ENCODE measurements around the gene POLA2.
"Not testable (repeated sequence)": the region's sequence is repeated elsewhere in the genome, so short reads cannot be mapped to it uniquely, and the experiment has no call there.

The POLA2 gene

DNA sequence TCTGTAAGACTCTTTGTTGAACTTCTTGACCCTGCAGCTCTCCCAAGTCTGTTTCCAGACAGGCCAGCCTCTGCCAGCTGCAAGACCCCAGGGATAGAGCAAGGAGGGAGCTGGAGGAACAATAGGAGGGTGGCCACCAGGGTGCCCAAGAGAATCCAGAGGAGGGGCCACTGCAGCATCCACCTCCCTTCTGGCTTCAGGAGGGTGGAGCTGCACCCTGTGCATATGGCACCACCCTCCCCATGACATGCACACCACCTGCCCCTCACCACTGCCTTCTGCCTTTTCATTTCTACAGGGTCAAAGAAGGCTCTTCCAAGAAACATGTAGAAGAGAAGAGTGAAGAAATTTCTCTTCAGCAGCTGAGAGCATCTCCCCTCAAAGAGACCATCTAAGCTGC, 20.1 kb upstream of the POLA2 start:
- no peak for DNase-seq (ENCODE audit: low read depth in 2 of 3, low spot score in 2 of 3)

DNA sequence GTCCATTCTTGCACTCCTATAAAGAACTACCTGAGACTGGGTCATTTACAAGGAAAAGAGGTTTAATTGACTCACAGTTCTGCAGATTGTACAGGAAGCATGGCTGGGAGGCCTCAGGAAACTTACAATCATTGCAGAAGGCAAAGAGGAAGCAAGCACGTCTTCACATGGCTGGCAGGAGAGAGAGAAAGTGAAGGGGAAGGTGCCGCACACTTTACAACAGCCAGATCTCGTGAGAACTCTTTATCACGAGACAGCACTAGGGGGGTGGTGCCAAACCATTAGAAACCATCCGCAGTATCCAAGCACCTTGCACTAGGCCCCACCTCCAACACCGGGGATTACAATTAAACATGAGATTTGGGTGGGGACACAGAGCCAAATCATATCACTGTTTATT, 19.4 kb upstream of the POLA2 start:
- DNase-seq (ENCODE audit: low read depth in 2 of 3, low spot score in 2 of 3): no peak

DNA sequence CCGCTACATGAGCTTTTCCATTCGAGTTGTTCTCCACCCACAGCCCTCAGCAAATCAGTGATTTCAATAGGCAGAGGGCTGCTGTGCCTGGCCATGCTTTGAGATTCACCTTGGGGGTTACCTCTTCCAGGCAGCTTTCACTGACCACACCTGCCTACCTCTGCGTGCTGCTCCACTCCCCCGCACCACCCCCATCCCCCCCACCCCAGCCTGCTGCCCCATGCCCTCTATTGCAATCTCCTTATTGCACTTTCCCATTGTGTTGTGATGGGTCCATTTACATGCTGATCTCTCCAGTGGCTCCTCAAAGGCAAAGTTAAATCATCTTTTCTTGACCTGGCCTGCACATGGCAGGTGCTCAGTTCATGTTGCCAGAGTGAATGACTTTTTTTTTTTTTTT, 18.0 kb upstream of the POLA2 start:
- DNase-seq (ENCODE audit: low read depth in 2 of 3, low spot score in 2 of 3): no peak

DNA sequence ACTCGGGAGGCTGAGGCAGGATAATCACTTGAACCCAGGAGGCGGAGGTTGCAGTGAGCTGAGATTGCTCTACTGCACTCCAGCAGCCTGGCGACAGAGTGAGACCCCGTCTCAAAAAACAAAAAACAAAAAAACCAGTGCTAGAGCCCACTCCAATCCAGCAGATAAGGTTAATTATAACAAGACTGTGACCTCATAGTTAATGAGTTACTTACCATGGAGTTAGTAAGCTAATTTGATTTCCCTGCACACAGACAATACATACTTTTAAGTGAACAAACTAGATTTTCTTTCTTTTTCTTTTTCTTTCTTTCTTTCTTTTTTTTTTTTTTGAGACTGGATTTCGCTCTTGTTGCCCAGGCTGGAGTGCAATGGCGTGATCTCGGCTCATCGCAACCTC, 16.7 kb upstream of the POLA2 start:
- not testable (repeated sequence) for DNase-seq (ENCODE audit: low read depth in 2 of 3, low spot score in 2 of 3)

DNA sequence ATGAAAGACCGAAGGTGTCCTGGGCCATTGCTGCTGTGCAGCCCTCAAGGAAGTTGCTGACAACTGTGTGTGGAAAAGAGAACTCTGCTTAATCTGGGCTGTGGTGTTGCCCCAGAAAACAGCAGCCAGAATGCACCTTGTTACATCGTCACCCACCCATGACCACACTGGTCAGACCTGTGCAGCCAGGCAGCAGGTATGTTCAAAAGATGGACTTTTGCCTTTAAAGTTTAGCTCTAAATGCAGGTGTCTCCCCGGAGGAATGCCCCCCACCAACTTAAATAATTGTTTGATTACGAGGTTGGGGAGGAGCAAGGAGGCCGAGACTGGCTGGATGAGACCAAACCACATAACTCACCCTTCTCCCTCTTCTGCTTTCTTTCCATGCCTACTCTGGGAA, 15.3 kb upstream of the POLA2 start:
- DNase-seq (ENCODE audit: low read depth in 2 of 3, low spot score in 2 of 3): no peak

DNA sequence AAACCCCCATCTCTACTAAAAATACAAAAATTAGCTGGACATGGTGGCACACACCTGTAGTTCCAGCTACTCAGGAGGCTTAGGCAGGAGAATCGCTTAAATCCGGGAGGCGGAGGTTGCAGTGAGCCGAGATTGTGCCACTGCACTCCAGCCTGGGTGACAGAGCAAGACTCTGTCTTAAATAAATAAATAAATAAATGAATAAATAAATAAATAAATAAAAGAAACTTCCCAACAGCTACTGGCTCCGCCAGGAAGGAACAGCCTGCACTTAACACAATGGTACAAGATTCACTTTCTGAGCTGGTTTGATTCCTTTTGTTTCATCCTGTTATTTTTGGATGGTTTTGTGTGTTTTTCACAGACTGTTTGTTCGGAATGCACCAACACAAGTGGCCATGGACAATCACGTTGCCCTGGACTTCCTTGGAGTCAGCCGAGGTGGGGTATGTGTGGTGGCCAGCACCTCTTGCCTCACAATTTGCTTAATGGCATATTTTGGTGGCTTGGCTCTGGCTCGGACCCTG, 13.5 kb upstream of the POLA2 start:
- DNase-seq (ENCODE audit: low read depth in 2 of 3, low spot score in 2 of 3): not testable (repeated sequence)

DNA sequence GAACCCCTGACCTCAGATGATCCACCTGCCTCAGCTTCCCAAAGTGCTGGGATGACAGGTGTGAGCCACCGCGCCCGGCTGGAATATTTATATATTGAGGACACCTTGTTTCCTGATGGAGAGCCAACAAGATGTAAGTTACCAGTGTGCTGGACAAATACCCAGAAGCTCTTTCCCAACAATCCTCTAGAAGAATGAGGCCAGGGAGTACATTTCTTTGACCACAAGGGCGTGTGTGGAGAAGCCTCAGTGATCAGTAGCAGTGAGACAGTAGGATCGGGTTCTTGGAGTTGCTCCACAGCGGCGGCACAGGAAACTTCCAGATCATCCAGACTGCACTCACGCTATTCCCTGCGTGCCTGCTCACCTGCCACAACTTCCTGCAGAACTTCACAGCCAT, 10.3 kb upstream of the POLA2 start:
- DNase-seq (ENCODE audit: low read depth in 2 of 3, low spot score in 2 of 3): no peak

DNA sequence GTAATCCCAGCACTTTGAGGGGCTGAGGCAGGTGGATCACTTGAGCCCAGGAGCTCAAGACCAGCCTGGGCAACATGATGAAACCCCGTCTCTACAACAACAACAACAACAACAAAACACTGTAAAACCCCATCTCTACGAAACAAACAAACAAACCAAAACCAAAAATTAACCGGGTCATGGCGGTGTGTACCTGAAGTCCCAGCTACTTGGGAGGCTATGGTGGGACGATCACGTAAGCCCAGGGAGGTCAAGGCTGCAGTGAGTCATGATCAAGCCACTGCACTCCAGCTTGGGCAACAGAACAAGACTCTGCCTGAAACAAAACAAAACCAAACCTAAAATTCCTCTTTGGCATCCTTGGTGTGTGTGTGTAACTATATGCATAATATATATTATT, 7.0 kb upstream of the POLA2 start:
- DNase-seq (ENCODE audit: low read depth in 2 of 3, low spot score in 2 of 3): no peak

DNA sequence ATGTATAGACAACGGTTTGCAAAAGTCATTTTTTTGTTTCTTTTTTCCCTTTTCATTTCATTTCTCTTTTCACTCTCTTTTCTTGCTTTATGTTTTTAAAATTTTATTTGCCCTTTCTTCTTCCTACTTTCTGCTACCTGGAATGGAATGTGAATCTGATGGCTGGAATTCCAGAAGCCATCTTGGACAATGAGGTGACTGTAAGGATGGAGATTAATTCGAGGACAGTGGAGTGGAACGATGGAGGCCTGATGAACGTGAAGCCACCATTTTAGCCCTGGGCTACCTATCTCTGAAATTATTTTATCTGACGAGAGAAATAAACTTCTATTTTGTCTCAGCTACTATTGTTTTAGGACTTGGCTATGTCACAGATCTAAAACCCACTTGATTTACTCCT, 2.8 kb upstream of the POLA2 start:
- no peak for DNase-seq (ENCODE audit: low read depth in 2 of 3, low spot score in 2 of 3)

DNA sequence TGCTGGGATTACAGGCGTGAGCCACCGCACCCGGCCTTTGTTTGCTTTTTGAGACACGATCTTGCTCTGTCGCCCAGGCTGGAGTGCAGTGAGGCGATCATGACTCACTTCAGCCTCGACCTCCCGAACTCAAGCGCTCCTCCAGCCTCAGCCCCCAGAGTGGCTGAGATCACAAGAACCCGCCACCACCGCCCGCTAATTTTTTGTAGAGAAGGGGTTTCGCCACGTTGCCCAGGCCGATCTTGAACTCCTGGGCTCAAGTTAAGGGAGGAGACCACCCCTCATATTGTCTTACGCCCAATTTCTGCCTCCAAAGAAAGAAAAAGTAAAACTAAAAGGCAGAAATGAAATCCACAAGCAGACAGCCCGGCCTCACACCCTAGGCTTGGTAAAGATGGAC, 1.5 kb upstream of the POLA2 start:
- DNase-seq (ENCODE audit: low read depth in 2 of 3, low spot score in 2 of 3): no peak

DNA sequence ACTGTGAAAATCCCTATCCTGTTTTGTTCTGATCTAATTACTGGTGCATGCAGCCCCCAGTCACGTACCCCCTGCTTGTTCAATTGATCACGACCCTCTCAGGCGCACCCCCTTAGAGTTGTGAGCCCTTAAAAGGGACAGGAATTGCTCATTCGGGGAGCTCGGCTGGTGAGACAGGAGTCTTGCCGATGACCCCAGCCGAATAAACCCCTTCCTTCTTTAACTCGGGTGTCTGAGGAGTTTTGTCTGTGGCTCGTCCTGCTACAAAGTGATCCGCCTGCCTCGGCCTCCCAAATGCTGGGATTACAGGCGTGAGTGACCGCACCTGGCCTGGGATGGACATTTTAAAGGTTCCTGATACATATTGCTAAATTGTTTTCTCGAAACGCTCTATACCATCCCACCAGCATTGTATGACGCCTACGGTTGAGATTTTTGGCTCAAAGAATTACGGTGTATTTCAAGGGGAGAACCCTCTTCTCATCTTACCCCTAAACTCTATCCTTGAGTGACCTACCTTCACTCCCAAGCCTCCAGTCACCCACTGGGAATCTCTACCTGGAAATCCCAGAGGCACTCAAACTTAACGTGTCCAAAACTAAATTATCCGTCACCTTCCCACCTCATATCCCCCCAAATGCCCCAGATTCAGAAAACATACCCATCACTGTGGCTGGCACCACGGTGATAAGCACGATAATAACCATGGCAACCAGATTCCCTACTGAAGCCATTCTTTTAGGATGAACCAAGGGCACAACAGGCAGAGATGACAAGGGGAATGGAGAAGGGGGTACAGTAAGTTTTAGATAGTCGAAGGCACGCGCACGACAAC, 789 bp upstream of the POLA2 start:
- no peak for DNase-seq (ENCODE audit: low read depth in 2 of 3, low spot score in 2 of 3)

DNA sequence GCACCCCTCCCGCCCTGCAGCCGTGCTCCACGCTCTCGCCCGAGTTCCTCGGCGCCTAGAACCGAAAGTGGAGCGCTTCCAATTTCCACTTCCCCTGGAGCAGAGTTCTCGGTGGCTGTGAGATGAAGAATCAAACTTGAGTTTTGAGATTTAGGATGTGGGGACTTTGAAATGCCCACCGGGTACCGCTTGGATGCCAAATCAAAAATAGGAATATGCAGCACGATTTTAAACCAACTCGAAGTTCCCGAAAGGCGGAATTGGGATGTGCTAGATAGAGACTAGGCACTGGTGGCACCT, 569 bp downstream of the POLA2 start:
- DNase-seq (ENCODE audit: low read depth in 2 of 3, low spot score in 2 of 3): peak in 1 of 3 experiments; percentile 1

DNA sequence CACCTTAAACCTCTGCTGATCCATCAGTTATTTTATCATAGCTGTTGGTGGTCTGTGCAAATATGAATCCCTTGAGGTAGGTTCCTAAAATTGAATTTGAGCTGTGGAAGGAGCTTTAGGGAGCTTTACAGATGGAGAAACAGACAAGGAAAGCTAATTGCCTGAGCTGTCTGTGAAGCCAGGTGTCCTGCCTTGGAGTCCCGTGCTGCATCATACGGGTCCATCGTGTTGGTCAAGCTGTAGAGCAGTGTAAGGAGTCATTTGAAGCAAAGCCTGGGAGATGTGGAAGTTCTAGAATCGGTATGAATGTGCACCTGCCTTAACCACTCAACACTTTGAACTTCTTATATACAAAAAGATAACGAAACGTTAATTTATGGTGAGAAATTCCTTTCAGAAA, 1.0 kb downstream of the POLA2 start:
- no peak for DNase-seq (ENCODE audit: low read depth in 2 of 3, low spot score in 2 of 3)

DNA sequence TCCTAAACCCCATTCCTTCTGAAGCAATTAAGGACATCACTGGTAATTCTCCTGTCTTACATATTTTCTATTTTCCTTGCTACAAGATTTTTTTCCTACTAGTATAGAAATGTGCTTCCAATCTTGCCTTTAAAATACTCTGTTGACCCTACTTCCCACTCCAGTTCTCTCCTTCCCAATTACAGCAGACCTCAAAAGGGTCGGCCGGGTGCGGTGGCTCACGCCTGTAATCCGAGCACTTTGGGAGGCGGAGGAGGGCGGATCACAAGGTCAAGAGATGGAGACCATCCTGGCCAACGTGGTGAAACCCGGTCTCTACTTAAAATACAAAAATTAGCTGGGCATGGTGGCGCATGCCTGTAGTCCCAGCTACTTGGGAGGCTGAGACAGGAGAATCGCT, 3.0 kb downstream of the POLA2 start:
- DNase-seq (ENCODE audit: low read depth in 2 of 3, low spot score in 2 of 3): not testable (repeated sequence)

DNA sequence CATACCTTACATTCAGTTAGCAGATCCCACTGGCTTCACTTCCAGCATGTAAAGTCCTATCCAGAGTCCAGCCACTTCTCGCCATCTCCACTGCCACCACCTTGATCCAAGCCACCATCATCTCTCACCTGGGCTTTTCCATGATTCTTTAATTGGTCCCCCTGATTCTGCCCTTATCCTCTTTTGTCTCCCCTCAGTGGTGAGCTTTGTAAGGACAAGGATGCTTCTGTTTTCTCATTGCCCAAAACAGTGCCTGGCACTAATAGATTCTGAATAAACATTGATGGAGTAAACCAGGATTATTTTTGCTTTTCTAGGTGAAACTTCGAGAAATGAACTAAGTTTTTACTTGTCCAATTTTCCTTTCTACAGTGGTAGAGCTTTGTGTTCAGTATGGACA, 4.4 kb downstream of the POLA2 start:
- no peak for DNase-seq (ENCODE audit: low read depth in 2 of 3, low spot score in 2 of 3)

DNA sequence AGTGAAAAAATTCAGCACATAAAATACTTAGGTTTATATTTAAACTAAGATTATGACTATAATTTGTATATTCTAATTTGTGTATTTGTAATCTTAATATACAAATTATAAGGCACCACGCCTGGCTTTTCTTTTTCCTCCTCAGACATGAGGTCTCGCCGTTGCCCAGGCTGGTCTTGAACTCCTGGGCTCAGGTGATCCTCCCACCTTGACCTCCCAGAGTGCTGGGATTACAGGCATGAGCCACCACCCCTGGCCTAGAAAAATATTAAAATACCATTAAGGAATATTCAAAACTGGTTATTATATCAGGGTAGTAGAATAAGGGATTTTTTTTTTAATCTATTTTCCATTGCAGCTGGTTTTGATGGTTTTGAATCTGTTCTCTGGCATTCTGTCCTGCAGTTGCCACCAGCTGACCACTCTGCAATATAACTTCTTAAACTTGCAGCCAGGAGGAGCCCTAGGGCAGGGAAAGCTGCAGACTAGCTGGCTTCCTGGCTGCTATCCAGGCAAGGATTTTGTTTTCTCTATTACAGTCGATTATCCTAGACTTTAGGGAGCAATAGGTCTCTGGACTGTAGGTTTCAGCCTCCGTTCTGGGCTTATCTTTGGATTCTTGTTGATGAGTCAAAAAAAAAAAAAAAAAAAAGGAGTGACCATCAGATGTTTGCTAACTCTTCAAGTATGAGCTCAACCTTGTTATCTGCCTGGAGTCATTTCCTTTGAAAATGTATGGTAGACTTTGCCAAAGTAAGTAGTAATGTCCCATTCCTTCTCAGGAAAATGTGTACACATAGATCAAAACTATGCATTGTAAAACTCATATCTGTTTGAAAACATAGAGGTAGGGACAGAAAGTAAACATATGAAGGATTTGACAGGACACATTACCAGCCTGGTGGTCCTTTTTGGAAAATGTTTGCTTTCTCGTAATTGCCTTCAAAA, 13.2 kb downstream of the POLA2 start:
- DNase-seq (ENCODE audit: low read depth in 2 of 3, low spot score in 2 of 3): no peak

DNA sequence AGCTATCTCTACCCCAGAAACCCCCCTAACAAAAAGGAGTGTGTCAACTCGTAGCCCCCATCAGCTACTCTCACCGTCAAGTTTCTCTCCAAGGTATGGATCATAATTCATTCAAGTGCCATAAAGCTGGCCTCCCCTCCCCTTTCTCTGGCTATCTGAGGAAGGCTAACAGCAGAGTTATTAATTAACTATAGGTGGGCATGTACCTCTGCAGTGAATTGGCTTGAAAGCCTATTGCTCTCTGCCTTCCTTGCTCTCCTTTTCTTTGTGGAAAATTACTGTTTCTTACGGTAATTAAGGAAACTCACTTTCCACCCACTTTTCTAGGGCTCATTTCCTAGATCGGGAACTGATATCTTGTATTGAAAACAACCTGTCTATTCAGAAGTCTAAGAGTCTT, 14.1 kb downstream of the POLA2 start:
- no peak for DNase-seq (ENCODE audit: low read depth in 2 of 3, low spot score in 2 of 3)

DNA sequence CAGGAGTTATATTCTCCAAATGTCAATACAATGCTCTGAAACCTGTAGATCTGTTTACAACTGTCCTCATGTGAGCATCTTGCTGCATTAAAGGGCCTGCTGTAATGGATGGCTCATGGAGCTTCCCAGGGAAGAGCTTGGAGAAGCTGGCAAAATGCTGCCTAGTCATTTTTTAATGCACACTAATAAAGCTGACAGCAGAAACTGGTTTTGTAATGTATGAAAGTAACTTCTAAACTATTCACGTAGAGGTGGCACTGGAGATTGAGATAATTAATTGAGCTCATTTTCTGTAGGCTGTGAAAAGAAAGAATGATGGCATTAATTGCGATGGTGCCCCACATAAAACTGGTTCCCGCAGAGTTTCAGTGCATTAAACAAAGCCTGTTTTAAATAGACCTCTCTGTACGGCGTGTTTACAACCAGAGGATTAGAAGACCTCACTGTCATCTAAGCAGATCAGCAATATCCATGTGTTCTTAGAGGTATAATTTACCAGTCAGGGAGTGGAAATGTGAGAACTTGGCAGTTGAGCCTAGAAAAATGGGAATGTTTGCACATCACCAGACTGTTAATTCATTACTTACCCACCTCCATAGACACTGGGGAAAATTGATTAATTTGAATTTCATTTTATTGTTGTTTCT, 16.0 kb downstream of the POLA2 start:
- DNase-seq (ENCODE audit: low read depth in 2 of 3, low spot score in 2 of 3): no peak

DNA sequence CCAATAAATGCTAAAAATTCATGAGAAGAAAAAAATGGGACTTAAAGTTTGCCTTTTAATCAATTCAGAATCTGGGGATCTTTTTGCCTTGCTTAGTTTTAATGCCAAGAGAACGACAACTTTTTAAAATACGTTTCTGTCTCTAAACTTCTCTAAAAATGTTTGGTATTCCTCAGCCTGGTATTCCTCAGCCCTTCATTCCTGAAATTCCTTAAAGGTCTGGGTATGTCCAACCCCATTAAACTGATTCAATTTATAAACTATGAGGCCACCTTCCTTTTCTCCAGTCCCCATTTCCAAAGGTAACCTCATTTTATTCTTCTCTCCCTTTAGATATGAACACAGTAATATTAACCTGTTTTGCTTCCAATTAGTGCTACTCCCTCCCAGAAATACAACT, 16.6 kb downstream of the POLA2 start:
- DNase-seq (ENCODE audit: low read depth in 2 of 3, low spot score in 2 of 3): no peak

DNA sequence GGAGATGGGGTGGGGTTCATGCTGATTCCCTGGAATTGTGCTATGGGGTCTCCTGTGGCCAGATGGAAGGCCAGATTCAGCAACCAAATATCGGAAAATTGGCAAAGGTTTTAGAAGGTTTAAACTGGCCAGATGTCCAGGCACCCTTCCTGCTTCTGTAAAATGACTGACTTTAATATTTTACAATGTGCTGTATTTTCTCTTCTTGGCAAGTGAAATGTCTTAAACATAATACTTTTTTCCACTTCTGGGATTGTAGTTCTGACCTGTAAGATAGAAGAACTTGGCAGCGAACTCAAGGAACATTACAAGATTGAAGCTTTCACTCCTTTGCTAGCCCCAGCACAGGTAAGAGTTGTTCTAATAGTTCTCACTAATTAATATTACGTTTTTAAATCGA, 17.5 kb downstream of the POLA2 start:
- no peak for DNase-seq (ENCODE audit: low read depth in 2 of 3, low spot score in 2 of 3)

DNA sequence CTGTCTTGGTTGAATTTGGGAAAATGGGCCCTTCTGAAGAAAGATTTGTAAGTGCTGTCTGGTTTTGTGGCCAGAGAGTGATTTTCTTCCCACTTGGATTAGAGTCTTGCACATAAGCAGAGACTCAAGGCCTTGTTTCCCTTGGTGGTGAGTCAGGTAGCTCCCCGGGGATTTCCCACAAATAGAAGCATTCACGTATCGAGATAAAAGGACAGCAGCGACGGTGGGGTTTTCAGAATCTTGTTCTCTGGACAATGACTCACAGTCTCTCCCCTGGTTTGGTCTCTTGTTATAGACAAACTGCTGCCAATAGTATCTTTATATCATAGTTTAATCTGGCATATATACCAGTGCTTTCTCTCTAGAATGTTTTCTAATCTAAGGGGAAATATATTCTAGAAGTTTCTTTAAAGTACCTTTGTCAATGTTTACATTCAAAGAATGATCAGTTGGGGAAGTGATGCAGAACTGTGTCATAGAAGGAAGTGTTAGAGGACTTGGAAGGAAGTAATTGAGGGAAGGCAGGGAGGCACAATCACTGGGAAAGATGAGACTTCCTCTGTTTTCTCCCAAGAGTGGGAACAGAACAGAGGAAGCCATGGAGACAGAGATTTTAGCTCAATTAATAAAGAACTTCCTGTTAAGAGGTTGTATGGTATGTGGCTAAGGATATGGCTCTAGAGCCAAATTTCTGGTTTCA, 18.1 kb downstream of the POLA2 start:
- DNase-seq (ENCODE audit: low read depth in 2 of 3, low spot score in 2 of 3): peak in 2 of 3 experiments; percentile 13 to 34

Measured in activated CD8-positive, alpha-beta memory T cell treated with anti-CD3 and anti-CD28 coated beads for 48 hours (primary cell).